Measurements from ENCODE around the gene MLLT3. TPM values are rescaled to one million over a fixed set of nuclear protein-coding genes. Genes with fewer than 3 reads are reported as not detected.

MLLT3 gene
- total RNA-seq, 3 donors from 2014 or later (not counting 1 experiment from before 2014, with no cell fraction given), result 24.3 to 26.6 (median 25.2) TPM

- no peaks in the 10 kb centered on the region for H3K27me3 ChIP-seq (ENCODE audit: control insufficient read depth, insufficient read depth, low read length)
- intact Hi-C loops (cut with micrococcal nuclease), result no loop called here
- TF ChIP-seq CTCF (IDR thresholded peaks at IDR 0.05), result no peak
- peaks cover 3% of the 10 kb centered on the region for H3K36me3 ChIP-seq (ENCODE audit: control insufficient read depth, insufficient read depth, low read length)
- no peaks in the 10 kb centered on the region for H3K9me3 ChIP-seq (ENCODE audit: control insufficient read depth, insufficient read depth, low read length)
- no peak overlapping the region for H3K27ac Mint-ChIP-seq
- H3K27me3 Mint-ChIP-seq (ENCODE audit: low read depth in 2 of 2), result no peaks in the 10 kb centered on the region
- H3K4me3 ChIP-seq (ENCODE audit: low read length), result no peak overlapping the region
- no peak overlapping the region for H3K4me3 Mint-ChIP-seq
- H3K36me3 Mint-ChIP-seq, result peaks cover 2% of the 10 kb centered on the region
- no peaks in the 10 kb centered on the region for H3K9me3 Mint-ChIP-seq
- peaks cover 13 to 28% of the 10 kb centered on the region in 2 donors for H3K4me1 Mint-ChIP-seq
- no peak for DNase-seq
- H3K27ac ChIP-seq (ENCODE audit: low read length), result no peak overlapping the region
- 64% methylated on average over 3 of the region's 4 CpGs for WGBS (ENCODE audit: insufficient coverage)
- H3K4me1 ChIP-seq (ENCODE audit: control insufficient read depth, insufficient read depth, low read length), result no peaks in the 10 kb centered on the region
- ATAC-seq, result no peak
Measured at GRCh38 chr9:20408513-20408912, 213.8 kb downstream of the MLLT3 start.

- Histone ChIP-seq H3K36me3 (ENCODE audit: control insufficient read depth, insufficient read depth, low read length) (no peaks in the 10 kb centered on the region), H3K9me3 (ENCODE audit: control insufficient read depth, insufficient read depth, low read length) (no peaks in the 10 kb centered on the region), H3K27ac (ENCODE audit: low read length) (no peak overlapping the region), H3K4me1 (ENCODE audit: control insufficient read depth, insufficient read depth, low read length) (no peaks in the 10 kb centered on the region), H3K4me3 (ENCODE audit: low read length) (no peak overlapping the region), H3K27me3 (ENCODE audit: control insufficient read depth, insufficient read depth, low read length) (no peaks in the 10 kb centered on the region)
- H3K36me3 Mint-ChIP-seq, result no peaks in the 10 kb centered on the region
- DNase-seq (no peak), ATAC-seq (no peak)
- H3K27ac Mint-ChIP-seq, result no peak overlapping the region
- no peak overlapping the region for H3K4me3 Mint-ChIP-seq
- no peaks in the 10 kb centered on the region for H3K27me3 Mint-ChIP-seq (ENCODE audit: low read depth in 2 of 2)
- intact Hi-C loops (cut with micrococcal nuclease), result no loop called here
- TF ChIP-seq CTCF (IDR thresholded peaks at IDR 0.05), result no peak
- H3K9me3 Mint-ChIP-seq, result no peaks in the 10 kb centered on the region
- peaks cover 22 to 26% of the 10 kb centered on the region in 2 donors for H3K4me1 Mint-ChIP-seq
Measured at GRCh38 chr9:20407013-20407412, 215.3 kb downstream of the MLLT3 start.

GRCh38 chr9:20406344-20406743, 216.0 kb downstream of the MLLT3 start:
- Histone ChIP-seq H3K4me1 (ENCODE audit: control insufficient read depth, insufficient read depth, low read length) (no peaks in the 10 kb centered on the region), H3K9me3 (ENCODE audit: control insufficient read depth, insufficient read depth, low read length) (no peaks in the 10 kb centered on the region), H3K36me3 (ENCODE audit: control insufficient read depth, insufficient read depth, low read length) (no peaks in the 10 kb centered on the region), H3K4me3 (ENCODE audit: low read length) (no peak overlapping the region), H3K27me3 (ENCODE audit: control insufficient read depth, insufficient read depth, low read length) (no peaks in the 10 kb centered on the region), H3K27ac (ENCODE audit: low read length) (no peak overlapping the region)
- Mint-ChIP-seq H3K27ac (no peak overlapping the region), H3K4me3 (no peak overlapping the region), H3K9me3 (no peaks in the 10 kb centered on the region), H3K27me3 (ENCODE audit: low read depth in 2 of 2) (no peaks in the 10 kb centered on the region), H3K4me1 (peaks cover 22 to 26% of the 10 kb centered on the region in 2 donors), H3K36me3 (no peaks in the 10 kb centered on the region)
- no peak for DNase-seq
- intact Hi-C loops (cut with micrococcal nuclease), result no loop called here
- no peak for ATAC-seq
- WGBS (ENCODE audit: insufficient coverage), result 100% methylated on average over 2 of the region's 4 CpGs
- TF ChIP-seq CTCF (IDR thresholded peaks at IDR 0.05), result no peak

GRCh38 chr9:20405616-20406015, 216.7 kb downstream of the MLLT3 start:
- Histone ChIP-seq H3K4me1 (ENCODE audit: control insufficient read depth, insufficient read depth, low read length) (no peaks in the 10 kb centered on the region), H3K27me3 (ENCODE audit: control insufficient read depth, insufficient read depth, low read length) (no peaks in the 10 kb centered on the region), H3K9me3 (ENCODE audit: control insufficient read depth, insufficient read depth, low read length) (no peaks in the 10 kb centered on the region), H3K27ac (ENCODE audit: low read length) (no peak overlapping the region), H3K36me3 (ENCODE audit: control insufficient read depth, insufficient read depth, low read length) (no peaks in the 10 kb centered on the region), H3K4me3 (ENCODE audit: low read length) (no peak overlapping the region)
- Mint-ChIP-seq H3K36me3 (no peaks in the 10 kb centered on the region), H3K27me3 (ENCODE audit: low read depth in 2 of 2) (no peaks in the 10 kb centered on the region), H3K27ac (no peak overlapping the region), H3K4me3 (no peak overlapping the region), H3K9me3 (no peaks in the 10 kb centered on the region), H3K4me1 (peaks cover 22 to 26% of the 10 kb centered on the region in 2 donors)
- ATAC-seq (no peak), DNase-seq (no peak)
- WGBS (ENCODE audit: insufficient coverage), result 94% methylated on average over 5 of the region's 5 CpGs
- no peak for TF ChIP-seq CTCF (IDR thresholded peaks at IDR 0.05)
- intact Hi-C loops (cut with micrococcal nuclease), result no loop called here
